Measurements from ENCODE around the gene SAMD10. TPM values are rescaled to one million over a fixed set of nuclear protein-coding genes. Genes with fewer than 3 reads are reported as not detected.
"Not testable (repeated sequence)": the region's sequence is repeated elsewhere in the genome, so short reads cannot be mapped to it uniquely, and the experiment has no call there.

The SAMD10 gene
- total RNA-seq, 1 donor from 2014 or later, result 5.7 TPM

GRCh38 chr20:64003960-64004725 lies 24.7 kb upstream of the SAMD10 start:
- DNase-seq (ENCODE audit: low spot score in 2 of 2) (no peak), FAIRE-seq (no peak)

GRCh38 chr20:64001607-64002011 lies 22.2 kb upstream of the SAMD10 start:
- DNase-seq (ENCODE audit: low spot score in 2 of 2) (no peak), FAIRE-seq (no peak)

GRCh38 chr20:64000906-64001305 lies 21.5 kb upstream of the SAMD10 start:
- DNase-seq (ENCODE audit: low spot score in 2 of 2) (no peak), FAIRE-seq (no peak)

GRCh38 chr20:63982937-63983336 lies 3.5 kb upstream of the SAMD10 start:
- DNase-seq (ENCODE audit: low spot score in 2 of 2) (no peak), FAIRE-seq (no peak)

- DNase-seq (ENCODE audit: low spot score in 2 of 2) (peak; percentile 98 to 99), FAIRE-seq (no peak)
Measured at GRCh38 chr20:63980806-63981728, 1.6 kb upstream of the SAMD10 start, which contains the start of gene PRPF6. Gene PRPF6 (plus strand): TSS chr20:63981132. CDS start chr20:63981246, 114 bp downstream.

DNA sequence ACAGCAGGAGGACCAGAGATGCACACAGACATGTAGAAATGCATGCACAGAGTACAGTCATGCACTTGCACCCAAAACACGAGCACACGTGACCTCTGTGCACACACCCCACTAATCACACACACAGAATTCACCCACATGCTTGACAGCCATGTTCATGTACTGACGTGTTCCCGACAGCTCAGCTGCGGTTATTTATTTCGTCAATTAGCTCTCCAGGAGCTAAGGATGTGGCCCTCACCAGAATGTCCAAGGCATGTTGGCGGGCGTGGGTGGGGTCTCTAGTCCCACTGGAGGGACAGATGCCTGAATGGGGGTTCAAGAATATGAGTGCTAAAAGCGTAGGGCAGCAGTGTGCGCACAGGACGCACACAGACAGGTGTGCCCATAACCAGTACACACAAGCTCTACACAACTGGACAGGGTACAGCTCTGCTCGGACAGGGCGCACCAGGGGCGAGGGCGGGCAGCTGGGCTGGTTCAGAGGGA lies 919 bp upstream of the SAMD10 start:
- FAIRE-seq (no peak), DNase-seq (ENCODE audit: low spot score in 2 of 2) (no peak)

- DNase-seq (ENCODE audit: low spot score in 2 of 2), result peak in 1 of 2 donors; percentile 33
- FAIRE-seq, result no peak
Measured at GRCh38 chr20:63979229-63979556, 249 bp downstream of the SAMD10 start.

- DNase-seq (ENCODE audit: low spot score in 2 of 2) (peak in 1 of 2 donors; percentile 44), FAIRE-seq (no peak)
Measured at GRCh38 chr20:63978319-63979228, 868 bp downstream of the SAMD10 start.

GRCh38 chr20:63977739-63978276 lies 1.6 kb downstream of the SAMD10 start:
- DNase-seq (ENCODE audit: low spot score in 2 of 2) (peak in 1 of 2 donors; percentile 12), FAIRE-seq (no peak)

DNA sequence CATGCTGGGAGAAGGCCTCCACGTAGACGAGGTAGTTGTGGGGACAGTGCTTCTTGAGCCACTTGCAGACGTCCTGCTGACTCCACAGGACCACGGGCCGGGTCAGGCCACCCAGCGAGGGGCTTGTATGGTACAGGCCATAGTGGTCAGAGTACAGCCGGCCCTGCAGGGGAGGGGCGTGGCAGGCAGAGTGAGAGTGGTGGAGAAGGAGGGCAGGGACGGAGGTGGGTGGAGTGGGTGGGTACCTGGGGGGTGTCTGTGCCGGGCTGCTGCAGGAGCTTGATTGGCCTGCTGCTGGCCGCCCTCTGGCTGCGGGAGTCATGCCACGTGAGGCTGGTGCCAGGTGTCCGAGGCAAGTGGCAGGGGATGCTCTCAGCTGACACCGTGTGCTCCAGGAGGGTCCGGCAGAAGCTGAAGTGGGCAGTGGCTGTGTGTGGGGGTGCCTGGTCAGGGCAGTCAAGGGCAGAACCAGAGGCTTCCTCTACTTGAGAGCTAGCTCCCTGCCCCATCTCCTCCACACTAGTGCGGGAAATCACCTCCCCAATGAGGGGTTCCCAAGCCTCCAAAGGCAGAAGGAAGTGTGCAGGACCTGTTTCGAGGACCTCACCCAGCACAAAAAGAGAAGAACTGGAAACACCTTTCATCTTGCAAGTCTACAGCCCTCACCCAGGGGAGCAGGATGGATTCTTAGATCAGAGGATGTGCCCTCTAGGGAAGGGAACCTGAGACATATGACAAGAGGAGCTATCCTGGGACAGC lies 2.3 kb downstream of the SAMD10 start:
- FAIRE-seq, result no peak

DNA sequence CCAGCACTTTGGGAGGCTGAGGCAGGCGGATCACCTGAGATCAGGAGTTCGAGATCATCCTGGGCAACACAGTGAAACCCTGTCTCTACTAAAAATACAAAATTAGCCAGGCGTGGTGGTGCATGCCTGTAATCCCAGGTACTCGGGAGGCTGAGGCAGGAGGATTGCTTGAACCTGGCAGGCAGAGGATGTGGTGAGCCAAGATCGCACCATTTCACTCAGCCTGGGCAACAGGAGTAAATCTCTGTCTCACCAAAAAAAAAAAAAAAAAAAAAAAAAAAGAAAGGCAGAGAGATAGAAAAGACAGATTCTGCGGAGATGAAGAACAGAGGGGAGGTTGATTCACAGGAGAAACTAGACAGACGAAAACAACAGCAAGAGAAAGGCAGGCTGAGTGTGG lies 2.9 kb downstream of the SAMD10 start:
- not testable (repeated sequence) for FAIRE-seq; DNase-seq (ENCODE audit: low spot score in 2 of 2)

More for the DNA sequence above, 2.3 kb downstream of the SAMD10 start:
- DNase-seq (ENCODE audit: low spot score in 2 of 2), result no peak

- FAIRE-seq (no peak), DNase-seq (ENCODE audit: low spot score in 2 of 2) (peak in 1 of 2 donors; percentile 29)
Measured at GRCh38 chr20:63974402-63975200, 4.8 kb downstream of the SAMD10 start.

DNA sequence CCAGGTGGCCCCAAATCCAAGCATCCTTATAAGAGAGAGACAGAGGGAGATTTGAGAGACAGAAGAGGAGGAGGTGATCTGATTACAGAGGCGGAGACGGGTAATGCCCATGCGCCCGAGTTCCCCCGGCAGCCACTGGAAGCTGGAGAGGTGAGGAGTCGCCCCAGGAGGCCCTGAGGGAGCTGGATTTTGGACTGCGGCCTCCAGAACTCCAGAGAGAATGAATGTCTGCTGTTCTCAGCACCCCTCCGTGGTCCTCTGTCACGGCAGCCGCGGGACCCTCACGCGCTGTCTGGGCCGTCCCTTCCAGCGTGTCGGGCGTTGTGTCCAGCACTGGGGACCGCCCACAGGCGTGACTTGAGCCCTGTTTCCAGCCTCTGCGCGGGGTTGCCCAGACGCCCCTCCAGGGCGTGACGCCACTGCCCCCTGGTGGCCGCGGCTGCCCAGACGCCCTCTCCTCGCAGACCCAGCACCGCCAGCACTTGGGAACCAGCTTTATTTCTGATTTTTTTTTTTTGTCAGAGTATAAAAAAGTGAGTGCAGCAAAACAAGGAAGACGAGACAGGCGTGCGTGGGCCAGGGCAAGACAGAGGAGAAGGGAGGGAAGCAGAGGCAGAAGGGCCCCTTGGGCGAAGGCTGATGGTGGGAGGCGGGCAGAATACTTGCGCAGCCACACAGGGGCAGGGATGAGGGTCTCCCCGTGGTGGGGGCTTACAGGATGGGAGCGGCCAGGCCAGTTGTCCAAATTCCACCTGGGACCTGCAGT lies 5.6 kb downstream of the SAMD10 start:
- peak; percentile 89 to 95 for DNase-seq (ENCODE audit: low spot score in 2 of 2)

DNA sequence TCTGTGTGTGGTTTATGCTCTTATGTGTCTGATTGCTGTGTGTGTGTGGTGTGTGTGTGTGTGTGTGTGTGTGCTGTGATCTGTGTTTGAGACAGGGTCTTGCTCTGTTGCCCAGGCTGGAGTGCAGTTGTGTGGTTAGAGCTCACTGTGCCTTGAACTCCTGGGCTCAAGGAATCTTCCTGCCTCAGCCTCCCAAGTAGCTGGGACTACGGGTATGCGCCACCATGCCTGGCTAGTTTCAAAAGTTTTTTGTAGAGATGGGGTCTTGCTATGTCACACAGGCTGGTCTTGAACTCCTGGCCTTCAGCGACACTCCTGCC lies 6.3 kb downstream of the SAMD10 start:
- no peak for FAIRE-seq
- no peak for DNase-seq (ENCODE audit: low spot score in 2 of 2)

More for the DNA sequence above, 5.6 kb downstream of the SAMD10 start:
- no peak for FAIRE-seq

GRCh38 chr20:63972312-63973159 lies 6.9 kb downstream of the SAMD10 start:
- no peak for FAIRE-seq
- DNase-seq (ENCODE audit: low spot score in 2 of 2), result peak in 1 of 2 donors; percentile 28

GRCh38 chr20:63971960-63972311 lies 7.5 kb downstream of the SAMD10 start:
- DNase-seq (ENCODE audit: low spot score in 2 of 2); FAIRE-seq: not testable (repeated sequence)
